H1 (cell line): ENCODE data around the gene COL5A1. TPM values are rescaled to one million over a fixed set of nuclear protein-coding genes. Genes with fewer than 3 reads are reported as not detected.

Source experiments
- CTCF ChIA-PET: fragments of 300-600 bp; sonication (Branson Sonifier 250); formaldehyde crosslinking; loops from one replicate; lab custom pipeline; 2021; ENCODE audit not compliant: partially characterized antibody; lab: Charles Lee
- POLR2A ChIA-PET: fragments of 300-600 bp; sonication (Branson Sonifier 250); formaldehyde crosslinking; loops from one replicate; lab custom pipeline; 2021; ENCODE audit warnings: inconsistent platforms; ENCODE audit not compliant: partially characterized antibody; lab: Charles Lee
- DNase-seq, 2 experiments: peaks; one replicate each; pipeline versions ENCODE4 v3.0.0 to v3.0.0-alpha.2; 2010 to 2022; ENCODE audit warnings: low spot score in 2 of 2, low read depth in 1 of 2, mixed read lengths in 1 of 2
- FAIRE-seq: peaks from 2 replicates; lab custom pipeline; 2011; peaks lifted over from hg19 to GRCh38; lab: Jason Lieb, UNC
- H2AFZ ChIP-seq: 2 replicates; pipeline ENCODE4 v1.8.1; 2012; ENCODE audit warnings: low read length, inconsistent platforms
- H2AK5ac ChIP-seq: 2 replicates; pipeline ENCODE4 v1.6.1; 2013; ENCODE audit warnings: low read depth, low read length
- H2BK120ac ChIP-seq: replicated peaks from 2 replicates; pipeline ENCODE3; 2013; ENCODE audit warnings: low read depth, low read length, inconsistent platforms
- H2BK12ac ChIP-seq: 2 replicates; pipeline ENCODE4 v1.6.1; 2013; ENCODE audit warnings: low read depth, low read length
- H2BK15ac ChIP-seq: 2 replicates; pipeline ENCODE4 v1.6.1; 2013; ENCODE audit warnings: low read length
- H2BK20ac ChIP-seq: 2 replicates; pipeline ENCODE4 v1.6.1; 2013; ENCODE audit warnings: low read length
- H2BK5ac ChIP-seq: 2 replicates; pipeline ENCODE4 v1.6.1; 2013; ENCODE audit warnings: low read depth, low read length
- H3K14ac ChIP-seq: 2 replicates; pipeline ENCODE4 v1.6.1; 2013; ENCODE audit warnings: inconsistent platforms; ENCODE audit not compliant: insufficient read length
- H3K18ac ChIP-seq: 2 replicates; pipeline ENCODE4 v1.6.1; 2013; ENCODE audit warnings: low read length; ENCODE audit errors: extremely low read depth
- H3K23ac ChIP-seq: 2 replicates; pipeline ENCODE4 v1.6.1; 2013; ENCODE audit warnings: inconsistent platforms; ENCODE audit not compliant: insufficient read length
- H3K23me2 ChIP-seq: 2 replicates; pipeline ENCODE4 v1.6.1; 2013; ENCODE audit warnings: low read depth, low read length
- H3K27ac ChIP-seq: 2 replicates; pipeline ENCODE4 v1.6.1; 2011; ENCODE audit warnings: low read depth, low read length, inconsistent platforms
- H3K27me3 ChIP-seq, 4 experiments: replicated peaks in 1 of 4; 1 replicate in 1 of 4; 2 replicates in 3 of 4; pipeline versions ENCODE4 v1.6.1 to v1.8.1; 2011 to 2013; ENCODE audit warnings: low read length in 3 of 4, mild to moderate bottlenecking in 3 of 4, inconsistent platforms in 2 of 4, mixed read lengths in 2 of 4, moderate library complexity in 1 of 4; ENCODE audit not compliant: control insufficient read depth in 3 of 4, insufficient read depth in 3 of 4; ENCODE audit errors: extremely low read depth in 1 of 4
- H3K36me3 ChIP-seq, 4 experiments: 2 replicates each; pipeline versions ENCODE4 v1.6.1 to v1.8.1; 2011 to 2013; ENCODE audit warnings: mild to moderate bottlenecking in 4 of 4, low read length in 3 of 4, moderate library complexity in 2 of 4, control low read depth in 1 of 4, inconsistent platforms in 1 of 4; ENCODE audit not compliant: insufficient read depth in 4 of 4, control insufficient read depth in 2 of 4
- H3K4ac ChIP-seq: replicated peaks from 2 replicates; pipeline ENCODE3; 2013; ENCODE audit warnings: low read length, low read depth, mixed read lengths, inconsistent platforms; ENCODE audit not compliant: insufficient read length
- H3K4me1 ChIP-seq, 4 experiments: replicated peaks in 1 of 4; 1 replicate in 1 of 4; 2 replicates in 3 of 4; pipeline versions ENCODE4 v1.6.1 to v1.8.1; 2011 to 2013; ENCODE audit warnings: low read length in 3 of 4, inconsistent platforms in 2 of 4, mixed read lengths in 1 of 4; ENCODE audit not compliant: insufficient read depth in 4 of 4, control insufficient read depth in 3 of 4
- H3K4me2 ChIP-seq, 2 experiments: 2 replicates each; pipeline versions ENCODE4 v1.6.1 to v1.8.1; 2011 to 2013; ENCODE audit warnings: low read depth in 2 of 2, low read length in 2 of 2, control low read depth in 1 of 2, inconsistent platforms in 1 of 2, mild to moderate bottlenecking in 1 of 2; ENCODE audit not compliant: insufficient read depth in 1 of 2
- H3K4me3 ChIP-seq, 4 experiments: fragments of 200-600, 300-600 bp in 1 of 4; sonication (generic), shearing (Covaris generic), sonication (Bioruptor Twin) in 1 of 4; 2 replicates each; pipeline versions ENCODE4 v1.5.1 to v1.8.1; 2011 to 2016; ENCODE audit warnings: low read length in 4 of 4, low read depth in 3 of 4, control low read depth in 2 of 4, inconsistent platforms in 2 of 4, mild to moderate bottlenecking in 2 of 4, mixed read lengths in 1 of 4, moderate library complexity in 1 of 4; ENCODE audit not compliant: insufficient read depth in 2 of 4; ENCODE audit errors: extremely low read depth in 1 of 4
- H3K56ac ChIP-seq: replicated peaks from 2 replicates; pipeline ENCODE3; 2013; ENCODE audit warnings: low read depth, mild to moderate bottlenecking, mixed read lengths, low read length, inconsistent platforms; ENCODE audit not compliant: insufficient read length
- H3K79me1 ChIP-seq: 2 replicates; pipeline ENCODE4 v1.6.1; 2013; ENCODE audit warnings: low read depth, low read length, control low read depth
- H3K79me2 ChIP-seq, 2 experiments: 2 replicates each; pipeline versions ENCODE4 v1.6.1 to v1.8.1; 2012 to 2013; ENCODE audit warnings: low read length in 2 of 2, mild to moderate bottlenecking in 2 of 2, inconsistent platforms in 1 of 2; ENCODE audit not compliant: insufficient read depth in 2 of 2, control insufficient read depth in 1 of 2
- H3K9ac ChIP-seq, 4 experiments: replicated peaks in 1 of 4; 1 replicate in 1 of 4; 2 replicates in 3 of 4; pipeline versions ENCODE4 v1.6.1 to v1.8.1; 2011 to 2013; ENCODE audit warnings: low read depth in 3 of 4, low read length in 3 of 4, control low read depth in 2 of 4, mild to moderate bottlenecking in 2 of 4, moderate library complexity in 2 of 4, inconsistent platforms in 1 of 4; ENCODE audit errors: extremely low read depth in 1 of 4
- H3K9me3 ChIP-seq, 2 experiments: 2 replicates each; pipeline versions ENCODE4 v1.6.1 to v1.8.1; 2012 to 2013; ENCODE audit warnings: mild to moderate bottlenecking in 2 of 2, moderate library complexity in 2 of 2, control low read depth in 1 of 2, inconsistent platforms in 1 of 2, low read depth in 1 of 2, low read length in 1 of 2, mixed read lengths in 1 of 2; ENCODE audit not compliant: insufficient read depth in 2 of 2
- H4K20me1 ChIP-seq, 2 experiments: replicated peaks in 1 of 2; 2 replicates each; pipeline versions ENCODE3 to v1.8.1; 2011 to 2013; ENCODE audit warnings: inconsistent platforms in 2 of 2, low read length in 2 of 2, mild to moderate bottlenecking in 1 of 2; ENCODE audit not compliant: insufficient read depth in 2 of 2, control insufficient read depth in 1 of 2
- H4K5ac ChIP-seq: 2 replicates; pipeline ENCODE4 v1.6.1; 2013; ENCODE audit warnings: low read length, low read depth, mixed read lengths, inconsistent platforms; ENCODE audit not compliant: insufficient read length
- H4K8ac ChIP-seq: 2 replicates; pipeline ENCODE4 v1.8.0; 2013; ENCODE audit warnings: mild to moderate bottlenecking, moderate library complexity, low read length, inconsistent platforms; ENCODE audit not compliant: insufficient read depth; ENCODE audit errors: extremely low read depth
- H4K91ac ChIP-seq: replicated peaks from 2 replicates; pipeline ENCODE3; 2013; ENCODE audit warnings: low read length, mixed read lengths, inconsistent platforms; ENCODE audit not compliant: insufficient read length
- BACH1 ChIP-seq: IDR thresholded peaks from 2 replicates; pipeline ENCODE4 v1.6.1; 2012; ENCODE audit warnings: low read length, improper control_type of control experiment
- BCL11A ChIP-seq, 2 experiments: IDR thresholded peaks; one replicate each; pipeline ENCODE4 v1.6.1; 2011; ENCODE audit warnings: low read depth in 2 of 2, low read length in 2 of 2, mild to moderate bottlenecking in 2 of 2
- CBX5 ChIP-seq: fragments of 300-800, 300-1000 bp; sonication (generic); IDR thresholded peaks from 2 replicates; pipeline ENCODE4 v1.7.1; 2016; ENCODE audit warnings: antibody characterized with exemption, low read length, low read depth
- CHD2 ChIP-seq: IDR thresholded peaks from 2 replicates; pipeline ENCODE4 v1.6.1; 2012; ENCODE audit warnings: low read length, improper control_type of control experiment
- CREB1 ChIP-seq: IDR thresholded peaks from 2 replicates; pipeline ENCODE4 v1.6.1; 2012; ENCODE audit warnings: inconsistent platforms
- CTCF ChIP-seq, 3 experiments: IDR thresholded peaks; 1 replicate in 2 of 3; 2 replicates in 1 of 3; pipeline versions ENCODE4 v1.5.1 to v1.6.1; 2011; ENCODE audit warnings: low read length in 3 of 3, mild to moderate bottlenecking in 3 of 3, inconsistent platforms in 2 of 3, low read depth in 1 of 3, moderate library complexity in 1 of 3; ENCODE audit not compliant: insufficient read depth in 1 of 3; ENCODE audit errors: control extremely low read depth in 1 of 3
- RAD21 ChIP-seq, 2 experiments: IDR thresholded peaks in 1 of 2; conservative IDR thresholded peaks in 1 of 2; 2 replicates each; pipeline ENCODE4 v1.6.1; 2011; ENCODE audit warnings: low read depth in 2 of 2, low read length in 2 of 2, improper control_type of control experiment in 1 of 2, inconsistent platforms in 1 of 2, mild to moderate bottlenecking in 1 of 2, moderate library complexity in 1 of 2
- SAP30 ChIP-seq: fragments of 300-600 bp; sonication (generic); IDR thresholded peaks from 2 replicates; pipeline ENCODE4 v1.7.1; 2012; ENCODE audit warnings: low read length, moderate library complexity, mild to moderate bottlenecking, inconsistent platforms; ENCODE audit not compliant: insufficient read depth, insufficient replicate concordance
- SP1 ChIP-seq: IDR thresholded peaks from 2 replicates; pipeline ENCODE4 v1.6.1; 2011; ENCODE audit warnings: low read depth, low read length
- SP2 ChIP-seq: IDR thresholded peaks from 2 replicates; pipeline ENCODE4 v1.6.1; 2012; ENCODE audit warnings: mild to moderate bottlenecking, low read length, inconsistent platforms
- ZNF274 ChIP-seq: IDR thresholded peaks from 2 replicates; pipeline ENCODE4 v1.7.0; 2012; ENCODE audit warnings: low read length, borderline replicate concordance; ENCODE audit errors: extremely low read depth
- WGBS, 2 experiments: shearing (Covaris generic) in 1 of 2; methylation state at CpG; one replicate each; pipeline versions ENCODE4 v1.1.6 to v1.1.7; 2013 to 2015; ENCODE audit warnings: low lambda C conversion rate in 2 of 2, mixed read lengths in 2 of 2, inconsistent platforms in 1 of 2, low coverage in 1 of 2, missing lambda C conversion rate in 1 of 2; ENCODE audit not compliant: insufficient replicate concordance in 2 of 2, insufficient coverage in 1 of 2, insufficient read length in 1 of 2; ENCODE audit errors: extremely low coverage in 1 of 2, missing lambda C conversion rate in 1 of 2; 5-methylcytosine and 5-hydroxymethylcytosine counted together
- polyA plus RNA-seq, 7 experiments: library from polyadenylated mRNA; depleted of rRNA in 3 of 7; stranded (reverse) in 5 of 7; unstranded in 2 of 7; fragments of >200 nt in 5 of 7; fragments of 200-250 nt in 2 of 7; gene quantifications; 1 replicate in 5 of 7; 2 replicates in 1 of 7; 4 replicates in 1 of 7; pipeline versions ENCODE4 v1.2.1 to v1.2.3, GENCODE V29; 2011 to 2013; ENCODE audit warnings: missing spikeins in 2 of 7, mixed read lengths in 2 of 7
- total RNA-seq: library from RNA; stranded (reverse); fragmentation: NEBNext Ultra II Directional; extraction: Animal tissue kit (Norgen Biotek cat#: 25700); gene quantifications from 2 replicates; pipeline ENCODE4 v1.2.1, GENCODE V29; 2021

The COL5A1 gene
- total and polyA plus RNA-seq, 2 of the 8 experiments (the other 6 are each of a cell fraction or from before 2014, with no cell fraction given), result 3.8 to 12.0 TPM

GRCh38 chr9:134848504-134848903 lies 206.9 kb downstream of the COL5A1 start:
- no peaks in the 10 kb centered on the region for H3K36me3 ChIP-seq
- WGBS, 2 experiments, result 90% methylated on average over 7 of the region's 10 CpGs; no CpG with 5 or more reads in 1 of the 2 experiments
- H2AFZ ChIP-seq, result no peak overlapping the region
- H3K18ac ChIP-seq, result no peak overlapping the region
- H4K91ac ChIP-seq, result no peak overlapping the region
- peaks cover 0 to 4% of the 10 kb centered on the region in 2 experiments for H4K20me1 ChIP-seq
- H3K23me2 ChIP-seq, result peaks cover 8% of the 10 kb centered on the region; the same call in 1 of the 2 replicates
- H2BK5ac ChIP-seq, result no peak overlapping the region
- FAIRE-seq (no peak), DNase-seq (no peak)
- ChIA-PET POLR2A (no interaction called here), CTCF (interaction anchor here (1.1 kb wide), 2 partner anchors 9 to 51 kb away, joined by 3 read pairs; no protein-coding TSS in a partner anchor)
- H2BK15ac ChIP-seq, result no peak overlapping the region
- no peak overlapping the region for H3K56ac ChIP-seq
- H3K9me3 ChIP-seq, result peaks cover 23 to 31% of the 10 kb centered on the region in 2 experiments
- no peak overlapping the region for H3K23ac ChIP-seq
- H3K27ac ChIP-seq, result no peak overlapping the region
- H2AK5ac ChIP-seq, result no peak overlapping the region
- H3K14ac ChIP-seq, result no peak overlapping the region
- H3K27me3 ChIP-seq, result no peaks in the 10 kb centered on the region
- H3K4me1 ChIP-seq, result no peaks in the 10 kb centered on the region
- no peak overlapping the region for H3K9ac ChIP-seq
- no peak overlapping the region for H2BK20ac ChIP-seq
- H4K5ac ChIP-seq, result no peak overlapping the region
- no peak overlapping the region for H3K4me3 ChIP-seq
- no peak overlapping the region for H3K4ac ChIP-seq
- no peak overlapping the region for H3K4me2 ChIP-seq
- H2BK12ac ChIP-seq, result no peak overlapping the region
- no peaks in the 10 kb centered on the region for H3K79me2 ChIP-seq
- no peaks in the 10 kb centered on the region for H3K79me1 ChIP-seq
- no peak overlapping the region for H4K8ac ChIP-seq
- H2BK120ac ChIP-seq, result no peak overlapping the region
- TF ChIP-seq CREB1 (no peak), SP1 (no peak), RAD21 (IDR thresholded peaks at IDR 0.05 in 1 of 2, conservative IDR thresholded peaks at IDR 0.05 in 1 of 2; ENCODE audit: low read depth in 2 of 2, low read length in 2 of 2) (no peak), CTCF (IDR thresholded peaks at IDR 0.05; ENCODE audit: control extremely low read depth in 1 of 3, insufficient read depth in 1 of 3, low read depth in 1 of 3, low read length in 3 of 3) (no peak), BACH1 (no peak), ZNF274 (no peak), SAP30 (no peak), BCL11A (IDR thresholded peaks at IDR 0.05; ENCODE audit: low read depth in 2 of 2, low read length in 2 of 2) (no peak), CBX5 (no peak), SP2 (no peak), CHD2 (no peak)
